HepG2 (cell line): Measurements from ENCODE around the gene SRRM3. TPM values are rescaled to one million over a fixed set of nuclear protein-coding genes. Genes with fewer than 3 reads are reported as not detected.

Source experiments
- AFF4 ChIP-seq: sonication (generic); formaldehyde crosslinking; IDR thresholded peaks from 2 replicates; pipeline ENCODE4 v1.4.0; 2020; ENCODE audit warnings: missing genetic modification reagents
- GZF1 ChIP-seq: sonication (generic); formaldehyde crosslinking; IDR thresholded peaks from 2 replicates; pipeline ENCODE4 v1.5.1; 2020; ENCODE audit warnings: mild to moderate bottlenecking, missing genetic modification reagents
- HOXD1 ChIP-seq: sonication (generic); formaldehyde crosslinking; IDR thresholded peaks from 2 replicates; pipeline ENCODE4 v1.5.0; 2020; ENCODE audit warnings: missing genetic modification reagents
- PRDM4 ChIP-seq: sonication (generic); formaldehyde crosslinking; IDR thresholded peaks from 2 replicates; pipeline ENCODE4 v1.9.0; 2021; ENCODE audit warnings: missing genetic modification reagents, borderline replicate concordance
- RNF219 ChIP-seq: sonication (generic); formaldehyde crosslinking; IDR thresholded peaks from 2 replicates; pipeline ENCODE4 v1.5.0; 2020; ENCODE audit warnings: mild to moderate bottlenecking, missing genetic modification reagents
- ZGPAT ChIP-seq: IDR thresholded peaks from 2 replicates; pipeline ENCODE4 v1.6.1; 2016; ENCODE audit warnings: mild to moderate bottlenecking
- polyA plus RNA-seq, 8 experiments: library from polyadenylated mRNA; depleted of rRNA in 3 of 8; stranded (reverse) in 7 of 8; unstranded in 1 of 8; fragments of >200 nt; fragmentation: Illumina TruSeq in 4 of 8; extraction: Trizol in 4 of 8; gene quantifications; 2 replicates each; pipeline versions ENCODE4 v1.2.1 to v1.2.3, GENCODE V29; 2011 to 2016; ENCODE audit warnings: low read depth in 4 of 8, missing spikeins in 1 of 8, mixed read lengths in 1 of 8; ENCODE audit not compliant: insufficient read depth in 1 of 8
- total RNA-seq, 5 experiments: library from RNA; depleted of rRNA; stranded (reverse); fragments of >200 nt; fragmentation: Illumina TruSeq; extraction: Trizol; gene quantifications; 2 replicates each; pipeline ENCODE4 v1.2.3, GENCODE V29; 2016; ENCODE audit warnings: low read depth in 1 of 5

The SRRM3 gene
- total and polyA plus RNA-seq, 2 of the 13 experiments (the other 11 are each of a cell fraction or from before 2014, with no cell fraction given), result 0.13 to 0.54 TPM

DNA sequence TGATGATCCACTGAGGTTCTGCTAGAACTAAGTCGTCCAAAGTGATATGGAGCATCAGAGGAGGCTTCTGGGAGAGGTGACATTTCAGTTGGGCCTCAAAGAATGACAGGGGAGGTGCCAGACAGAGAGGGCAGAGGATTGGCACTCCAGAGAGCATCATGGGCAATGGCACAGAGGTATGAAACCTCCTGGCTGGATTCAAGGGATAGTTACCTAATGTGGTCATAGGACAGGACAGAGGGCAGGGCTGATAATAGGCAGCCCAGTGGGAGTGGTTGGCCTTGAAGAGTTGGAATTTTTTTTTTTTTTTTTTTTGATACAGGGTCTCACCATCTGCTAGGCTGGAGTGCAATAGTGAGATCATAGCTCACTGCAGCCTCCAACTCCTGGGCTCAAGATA is 7.6 kb downstream of the SRRM3 start (continued):
- TF ChIP-seq AFF4, result no peak
- TF ChIP-seq HOXD1 (CRISPR knock-in tag), result no peak
- no peak for TF ChIP-seq ZGPAT (CRISPR knock-in tag)
- TF ChIP-seq PRDM4 (CRISPR knock-in tag), result no peak
- no peak for TF ChIP-seq GZF1 (CRISPR knock-in tag)
- TF ChIP-seq RNF219 (CRISPR knock-in tag), result no peak
- TF ChIP-seq, all 625 proteins: peak for 0
